Measurements from ENCODE around the gene EDARADD.
"Not testable (repeated sequence)": the region's sequence is repeated elsewhere in the genome, so short reads cannot be mapped to it uniquely, and the experiment has no call there.

EDARADD gene

DNA sequence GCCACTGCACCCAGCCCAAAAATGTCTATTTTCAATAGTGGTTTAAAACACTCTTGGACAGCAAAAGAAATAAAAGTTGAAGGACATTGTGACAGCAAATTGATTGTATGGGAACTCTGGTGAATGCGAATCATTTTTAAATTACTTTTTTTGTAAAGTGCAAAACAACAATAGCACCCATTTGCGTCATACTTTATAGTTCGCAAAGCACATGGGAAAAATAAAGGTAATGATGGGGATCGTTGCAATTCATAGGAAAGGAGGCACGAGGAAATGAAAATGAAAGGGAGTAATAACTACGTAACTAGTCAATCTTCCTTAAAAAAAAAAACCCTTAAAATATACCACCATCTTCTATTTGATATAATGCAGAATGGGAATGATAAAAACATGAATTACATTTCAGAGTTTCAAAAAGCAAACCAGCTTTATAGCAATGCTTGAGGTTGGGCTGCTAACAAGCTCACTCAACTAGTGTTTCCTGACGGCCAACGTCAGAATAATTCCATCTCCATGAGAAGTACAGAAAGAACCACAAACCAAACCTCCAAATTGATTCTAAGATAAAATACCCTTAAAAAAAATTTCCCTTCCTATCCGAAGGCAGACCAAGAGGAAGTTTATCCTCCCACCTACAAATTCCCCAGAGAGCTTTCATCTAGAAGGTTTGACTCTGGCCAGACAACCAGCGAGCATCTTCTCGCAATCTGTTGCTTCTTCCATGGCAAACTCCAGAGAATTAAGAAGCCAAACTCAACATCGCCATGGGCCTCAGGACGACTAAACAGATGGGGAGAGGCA, at the start of gene EDARADD:
TSS of gene EDARADD (plus strand) at position 606 of the 801 bp plus-strand sequence. CDS start at position 765, 159 bp downstream.
- CTCF ChIA-PET = interaction anchor here (0.7 to 1.3 kb wide), 4 partner anchors 12 to 284 kb away, joined by 3 to 4 read pairs (median 3); no protein-coding TSS in a partner anchor

DNA sequence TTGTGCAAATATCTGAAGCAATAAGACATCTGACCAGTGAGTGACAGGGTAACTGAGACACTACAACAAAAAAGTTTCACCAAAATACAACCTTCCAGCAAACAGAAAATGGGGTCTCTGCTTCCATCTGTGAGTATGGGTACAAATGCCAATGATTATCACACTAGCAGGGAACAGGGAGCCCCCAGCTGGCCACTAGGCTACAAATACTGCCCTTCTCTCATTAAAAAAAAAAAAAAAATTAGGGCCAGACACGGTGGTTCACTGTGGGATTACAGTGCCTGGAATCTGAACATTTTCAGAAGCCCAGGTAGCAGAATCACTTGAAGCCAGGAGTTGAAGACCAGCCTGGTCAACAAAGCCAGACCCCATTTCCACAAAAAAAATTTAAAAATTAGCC, 48.4 kb upstream of the EDARADD start:
- POLR2A ChIA-PET = no interaction called here
- TF ChIP-seq, protein P1, sequence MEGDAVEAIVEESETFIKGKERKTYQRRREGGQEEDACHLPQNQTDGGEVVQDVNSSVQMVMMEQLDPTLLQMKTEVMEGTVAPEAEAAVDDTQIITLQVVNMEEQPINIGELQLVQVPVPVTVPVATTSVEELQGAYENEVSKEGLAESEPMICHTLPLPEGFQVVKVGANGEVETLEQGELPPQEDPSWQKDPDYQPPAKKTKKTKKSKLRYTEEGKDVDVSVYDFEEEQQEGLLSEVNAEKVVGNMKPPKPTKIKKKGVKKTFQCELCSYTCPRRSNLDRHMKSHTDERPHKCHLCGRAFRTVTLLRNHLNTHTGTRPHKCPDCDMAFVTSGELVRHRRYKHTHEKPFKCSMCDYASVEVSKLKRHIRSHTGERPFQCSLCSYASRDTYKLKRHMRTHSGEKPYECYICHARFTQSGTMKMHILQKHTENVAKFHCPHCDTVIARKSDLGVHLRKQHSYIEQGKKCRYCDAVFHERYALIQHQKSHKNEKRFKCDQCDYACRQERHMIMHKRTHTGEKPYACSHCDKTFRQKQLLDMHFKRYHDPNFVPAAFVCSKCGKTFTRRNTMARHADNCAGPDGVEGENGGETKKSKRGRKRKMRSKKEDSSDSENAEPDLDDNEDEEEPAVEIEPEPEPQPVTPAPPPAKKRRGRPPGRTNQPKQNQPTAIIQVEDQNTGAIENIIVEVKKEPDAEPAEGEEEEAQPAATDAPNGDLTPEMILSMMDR (IDR thresholded peaks at IDR 0.05; ENCODE audit: control extremely low read depth, extremely low read depth, low read depth, missing control alignments) = no peak
- CTCF ChIA-PET = interaction anchor here (1.4 kb wide), 1 partner anchor 219 kb away, joined by 3 read pairs; no protein-coding TSS in a partner anchor
- DNase-seq (ENCODE audit: extremely low spot score) = no peak

More for the DNA sequence above, at the start of gene EDARADD:
- DNase-seq (ENCODE audit: extremely low spot score) = no peak
- TF ChIP-seq, protein P1 (IDR thresholded peaks at IDR 0.05; ENCODE audit: control extremely low read depth, extremely low read depth, low read depth, missing control alignments) = no peak
- POLR2A ChIA-PET = no interaction called here

DNA sequence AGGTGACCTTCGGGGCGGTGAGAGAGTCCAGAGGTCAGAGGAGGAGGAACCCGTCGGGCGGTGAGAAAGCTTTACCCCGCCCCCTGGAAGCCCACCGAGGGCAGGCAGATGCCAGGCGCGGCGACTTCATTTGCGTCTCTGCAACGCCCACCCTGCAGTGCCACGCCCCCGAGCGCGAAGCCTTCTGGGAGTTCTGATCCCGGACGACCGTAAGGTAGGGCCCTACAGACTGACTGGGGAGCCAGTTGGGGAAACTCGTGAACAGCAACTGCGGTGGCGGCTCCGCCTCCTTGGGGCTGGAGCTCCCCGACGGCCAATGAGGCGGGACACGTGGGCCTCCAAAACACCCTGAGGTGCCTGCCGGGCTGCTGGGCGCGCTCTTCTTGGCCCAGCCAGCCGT, 46.0 kb upstream of the EDARADD start:
- TF ChIP-seq, protein P1 (IDR thresholded peaks at IDR 0.05; ENCODE audit: control extremely low read depth, extremely low read depth, low read depth, missing control alignments) = no peak

DNA sequence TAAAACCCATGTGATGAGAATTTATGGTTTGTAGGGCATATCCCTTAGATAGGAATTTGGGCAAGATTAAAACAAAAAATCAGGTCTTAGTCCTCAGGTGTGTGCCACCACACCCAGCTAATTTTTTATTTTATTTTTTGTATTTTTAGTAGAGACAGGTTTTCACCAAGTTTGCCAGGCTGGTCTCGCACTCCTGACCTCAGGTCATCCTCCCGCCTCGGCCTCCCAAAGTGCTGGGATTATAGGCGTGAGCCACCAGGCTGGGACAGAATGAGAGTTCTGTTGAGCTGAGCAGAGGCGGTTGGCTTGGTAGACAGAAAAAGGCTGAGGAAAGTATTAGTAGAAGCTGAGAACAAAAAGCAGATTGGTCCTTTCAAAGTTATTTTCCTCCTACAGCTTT, 43.8 kb upstream of the EDARADD start:
- no peak for DNase-seq (ENCODE audit: extremely low spot score)
- ChIA-PET CTCF (interaction anchor here (0.7 to 1.1 kb wide), 3 partner anchors 10 to 45 kb away, joined by 3 to 4 read pairs (median 3); no protein-coding TSS in a partner anchor), POLR2A (no interaction called here)
- TF ChIP-seq, protein P1 (IDR thresholded peaks at IDR 0.05; ENCODE audit: control extremely low read depth, extremely low read depth, low read depth, missing control alignments) = no peak

More for the DNA sequence above, 46.0 kb upstream of the EDARADD start:
- POLR2A ChIA-PET = no interaction called here
- CTCF ChIA-PET = no interaction called here
- no peak for DNase-seq (ENCODE audit: extremely low spot score)

DNA sequence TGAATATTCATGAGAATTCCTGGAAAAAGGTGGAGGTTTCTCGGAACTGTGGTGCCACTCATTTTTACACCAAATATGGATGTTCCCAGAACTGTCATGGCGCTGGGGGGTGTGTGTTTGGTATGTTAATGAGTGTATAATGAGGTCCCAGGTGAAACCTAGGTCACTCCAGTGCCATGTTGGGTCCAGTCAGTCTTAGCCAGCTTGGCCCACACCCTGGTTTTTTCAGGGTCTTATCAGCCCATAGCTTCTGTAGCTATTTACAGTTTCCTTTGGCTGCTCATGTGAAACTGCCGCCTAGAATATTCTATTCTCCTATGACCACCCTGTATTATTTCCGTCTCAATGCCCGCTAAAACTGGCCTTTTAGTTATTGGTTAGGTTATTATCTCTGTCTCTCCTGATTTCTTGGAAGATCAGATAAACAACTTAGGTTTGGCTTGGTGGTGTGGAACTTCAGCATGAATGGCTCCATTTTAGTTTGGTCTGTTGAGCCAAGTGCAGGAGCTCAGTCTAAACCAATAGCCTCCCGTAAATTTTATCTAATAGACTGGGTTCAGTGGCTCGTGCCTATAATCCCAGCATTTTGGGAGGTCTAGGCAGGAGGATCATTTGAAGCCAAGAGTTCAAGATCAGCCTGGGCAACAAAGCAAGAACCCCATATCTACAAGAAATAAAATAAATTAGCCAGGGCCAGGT, 42.1 kb upstream of the EDARADD start:
- TF ChIP-seq, protein P1 (IDR thresholded peaks at IDR 0.05; ENCODE audit: control extremely low read depth, extremely low read depth, low read depth, missing control alignments) = no peak
- ChIA-PET CTCF (no interaction called here), POLR2A (no interaction called here)

DNA sequence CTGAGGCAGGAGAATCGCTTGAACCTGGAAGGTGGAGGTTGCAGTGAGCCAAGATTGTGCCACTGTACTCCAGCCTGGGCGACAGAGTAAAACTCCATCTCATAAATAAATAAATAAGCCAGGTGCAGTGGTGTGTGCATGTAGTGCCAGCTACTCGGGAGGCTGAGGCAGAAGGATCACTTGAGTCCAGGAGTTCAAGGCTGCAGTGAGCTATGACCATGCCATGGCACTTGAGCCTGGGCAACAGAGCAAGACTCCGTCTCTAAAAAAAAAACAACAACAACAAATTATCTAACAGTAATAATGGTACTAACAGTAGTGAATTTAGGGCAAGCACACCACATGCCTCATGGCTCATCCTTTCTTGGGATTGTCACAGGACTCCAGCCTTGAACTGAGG, 41.3 kb upstream of the EDARADD start:
- CTCF ChIA-PET; DNase-seq (ENCODE audit: extremely low spot score); POLR2A ChIA-PET: not testable (repeated sequence)

More for the DNA sequence above, 42.1 kb upstream of the EDARADD start:
- no peak for DNase-seq (ENCODE audit: extremely low spot score)

DNA sequence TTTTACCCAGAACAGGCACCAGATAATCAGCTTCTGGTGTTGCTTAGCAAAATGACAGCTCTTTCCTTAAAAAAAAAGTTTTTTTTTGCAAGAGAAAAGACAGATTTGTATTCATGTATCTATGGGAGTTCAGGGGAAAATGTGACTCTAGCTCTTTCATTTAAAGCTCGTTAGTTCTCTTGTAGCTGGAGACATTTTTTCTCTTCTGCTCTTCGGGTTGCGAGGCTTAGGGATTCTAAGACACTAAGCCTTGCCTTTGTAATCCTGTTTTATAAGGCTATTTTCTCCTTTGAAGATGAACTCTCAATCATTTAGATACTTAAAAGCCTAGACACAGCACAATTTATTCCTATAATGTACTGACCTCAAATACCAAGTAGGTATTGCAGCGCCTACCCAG, 40.3 kb upstream of the EDARADD start:
- TF ChIP-seq, protein P1 (IDR thresholded peaks at IDR 0.05; ENCODE audit: control extremely low read depth, extremely low read depth, low read depth, missing control alignments) = no peak
- no peak for DNase-seq (ENCODE audit: extremely low spot score)
- POLR2A ChIA-PET = no interaction called here
- CTCF ChIA-PET = interaction anchor here (1.2 kb wide), 1 partner anchor 11 kb away, joined by 4 read pairs; no protein-coding TSS in a partner anchor
